Measurements from ENCODE around the gene MAS1L. TPM values are rescaled to one million over a fixed set of nuclear protein-coding genes. Genes with fewer than 3 reads are reported as not detected.

Gene MAS1L
- total RNA-seq, 4 donors from 2014 or later: 0.37 to 0.48 TPM; not detected in 2

DNA sequence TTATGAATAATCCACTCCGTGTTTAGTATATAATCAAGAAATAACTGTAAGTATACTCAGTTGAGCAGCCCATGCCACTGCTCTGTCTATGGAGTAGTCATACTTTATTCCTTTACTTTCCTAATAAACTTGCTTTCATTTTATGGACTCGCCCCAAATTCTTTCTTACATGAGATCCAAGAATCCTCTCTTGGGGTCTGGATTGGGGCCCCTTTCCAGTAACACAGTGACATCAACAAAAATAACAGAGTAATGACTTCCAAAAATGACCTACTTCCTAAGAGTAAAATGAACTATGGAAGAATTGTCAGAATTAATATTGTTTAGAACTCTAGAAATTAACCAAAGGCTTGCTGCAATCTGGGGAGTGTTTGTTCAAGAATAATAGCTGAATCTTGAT is 22.0 kb downstream of the MAS1L start:
- no peaks in the 10 kb centered on the region for H3K9me3 ChIP-seq
- intact Hi-C loops (cut with DNase I; ENCODE audit: low total_unique reads): no loop called here

DNA sequence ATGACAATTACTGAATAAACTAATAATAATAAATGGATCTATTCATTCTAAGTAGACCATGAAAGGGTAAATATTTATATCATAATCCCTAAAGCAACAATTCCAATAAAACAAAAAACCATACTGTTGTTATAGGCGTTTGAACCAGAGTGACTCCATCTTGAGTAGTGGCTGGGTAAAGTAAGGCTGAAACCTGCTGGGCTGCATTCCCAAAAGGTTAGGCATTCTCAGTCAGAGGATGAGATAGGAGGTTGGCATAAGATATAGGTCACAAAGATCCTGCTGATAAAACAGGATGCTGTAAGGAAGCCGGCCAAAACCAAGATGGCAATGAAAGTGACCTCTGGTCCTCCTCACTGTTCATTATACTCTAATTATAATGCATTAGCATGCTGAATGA is 22.5 kb downstream of the MAS1L start:
- intact Hi-C loops (cut with DNase I; ENCODE audit: low total_unique reads): no loop called here
- no peaks in the 10 kb centered on the region for H3K36me3 ChIP-seq
- H3K4me3 ChIP-seq: no peak overlapping the region
- no peaks in the 10 kb centered on the region for H3K9me3 ChIP-seq
- no peak for DNase-seq
- no peaks in the 10 kb centered on the region for H3K27me3 ChIP-seq
- no peaks in the 10 kb centered on the region for H3K4me1 ChIP-seq
- no peak for TF ChIP-seq POLR2A (IDR thresholded peaks at IDR 0.05)
- TF ChIP-seq, protein P1, sequence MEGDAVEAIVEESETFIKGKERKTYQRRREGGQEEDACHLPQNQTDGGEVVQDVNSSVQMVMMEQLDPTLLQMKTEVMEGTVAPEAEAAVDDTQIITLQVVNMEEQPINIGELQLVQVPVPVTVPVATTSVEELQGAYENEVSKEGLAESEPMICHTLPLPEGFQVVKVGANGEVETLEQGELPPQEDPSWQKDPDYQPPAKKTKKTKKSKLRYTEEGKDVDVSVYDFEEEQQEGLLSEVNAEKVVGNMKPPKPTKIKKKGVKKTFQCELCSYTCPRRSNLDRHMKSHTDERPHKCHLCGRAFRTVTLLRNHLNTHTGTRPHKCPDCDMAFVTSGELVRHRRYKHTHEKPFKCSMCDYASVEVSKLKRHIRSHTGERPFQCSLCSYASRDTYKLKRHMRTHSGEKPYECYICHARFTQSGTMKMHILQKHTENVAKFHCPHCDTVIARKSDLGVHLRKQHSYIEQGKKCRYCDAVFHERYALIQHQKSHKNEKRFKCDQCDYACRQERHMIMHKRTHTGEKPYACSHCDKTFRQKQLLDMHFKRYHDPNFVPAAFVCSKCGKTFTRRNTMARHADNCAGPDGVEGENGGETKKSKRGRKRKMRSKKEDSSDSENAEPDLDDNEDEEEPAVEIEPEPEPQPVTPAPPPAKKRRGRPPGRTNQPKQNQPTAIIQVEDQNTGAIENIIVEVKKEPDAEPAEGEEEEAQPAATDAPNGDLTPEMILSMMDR (IDR thresholded peaks at IDR 0.05): no peak
- no peak overlapping the region for H3K27ac ChIP-seq

More for the DNA sequence above, 22.0 kb downstream of the MAS1L start:
- Histone ChIP-seq H3K4me3 (no peak overlapping the region), H3K27ac (no peak overlapping the region), H3K4me1 (no peaks in the 10 kb centered on the region), H3K27me3 (no peaks in the 10 kb centered on the region), H3K36me3 (no peaks in the 10 kb centered on the region)
- no peak for TF ChIP-seq POLR2A (IDR thresholded peaks at IDR 0.05)
- TF ChIP-seq, protein P1 (IDR thresholded peaks at IDR 0.05): no peak
- no peak for DNase-seq

GRCh38 chr6:29462022-29462421 is 25.7 kb downstream of the MAS1L start:
- no peaks in the 10 kb centered on the region for H3K4me1 ChIP-seq
- no peaks in the 10 kb centered on the region for H3K36me3 ChIP-seq
- no peaks in the 10 kb centered on the region for H3K27me3 ChIP-seq
- DNase-seq: no peak
- no peak overlapping the region for H3K4me3 ChIP-seq
- intact Hi-C loops (cut with DNase I; ENCODE audit: low total_unique reads): no loop called here
- TF ChIP-seq, protein P1 (IDR thresholded peaks at IDR 0.05): no peak
- no peak for TF ChIP-seq POLR2A (IDR thresholded peaks at IDR 0.05)
- H3K9me3 ChIP-seq: no peaks in the 10 kb centered on the region
- H3K27ac ChIP-seq: no peak overlapping the region

- no peak for DNase-seq
Measured at GRCh38 chr6:29461021-29461814, 26.5 kb downstream of the MAS1L start.

GRCh38 chr6:29456971-29457370 is 30.8 kb downstream of the MAS1L start, which contains the start of the genes OR11A1 and OR2H1:
Gene OR11A1 (minus strand): TSS chr6:29457071. CDS start chr6:29427641, 29,430 bp downstream.
Gene OR2H1 (plus strand): TSS chr6:29457155. CDS start chr6:29461770, 4,615 bp downstream.
- no peak within 1 kb of the TSS for H3K4me3 ChIP-seq
- no peaks in the 10 kb centered on the region for H3K9me3 ChIP-seq
- H3K36me3 ChIP-seq: no peaks in the 10 kb centered on the region
- H3K27ac ChIP-seq: no peak within 1 kb of the TSS
- H3K4me1 ChIP-seq: no peaks in the 10 kb centered on the region
- DNase-seq: no peak
- H3K27me3 ChIP-seq: peaks cover 0 to 5% of the 10 kb centered on the region in 2 donors
- intact Hi-C loops (cut with DNase I; ENCODE audit: low total_unique reads): no loop called here
- TF ChIP-seq, protein P1 (IDR thresholded peaks at IDR 0.05): no peak
- no peak for TF ChIP-seq POLR2A (IDR thresholded peaks at IDR 0.05)

More at GRCh38 chr6:29461021-29461814, 26.5 kb downstream of the MAS1L start:
- Histone ChIP-seq H3K27me3 (no peaks in the 10 kb centered on the region), H3K4me3 (no peak overlapping the region), H3K36me3 (no peaks in the 10 kb centered on the region), H3K9me3 (no peaks in the 10 kb centered on the region), H3K4me1 (no peaks in the 10 kb centered on the region), H3K27ac (no peak overlapping the region)
- intact Hi-C loops (cut with DNase I; ENCODE audit: low total_unique reads): no loop called here
- TF ChIP-seq, protein P1 (IDR thresholded peaks at IDR 0.05): no peak
- TF ChIP-seq POLR2A (IDR thresholded peaks at IDR 0.05): no peak
